GM18873 (cell line): ENCODE measurements around the gene KDM3B.
"Not testable (repeated sequence)": the region's sequence is repeated elsewhere in the genome, so short reads cannot be mapped to it uniquely, and the experiment has no call there.

Experiments used
- ATAC-seq: cut with Tn5 transposase; IDR thresholded peaks from one replicate; pipeline ENCODE4 v1.9.1; 2021; ENCODE audit warnings: mild to moderate bottlenecking, moderate library complexity, moderate number of reproducible peaks; ENCODE audit not compliant: unreplicated experiment, low FRiP score

Gene KDM3B

DNA sequence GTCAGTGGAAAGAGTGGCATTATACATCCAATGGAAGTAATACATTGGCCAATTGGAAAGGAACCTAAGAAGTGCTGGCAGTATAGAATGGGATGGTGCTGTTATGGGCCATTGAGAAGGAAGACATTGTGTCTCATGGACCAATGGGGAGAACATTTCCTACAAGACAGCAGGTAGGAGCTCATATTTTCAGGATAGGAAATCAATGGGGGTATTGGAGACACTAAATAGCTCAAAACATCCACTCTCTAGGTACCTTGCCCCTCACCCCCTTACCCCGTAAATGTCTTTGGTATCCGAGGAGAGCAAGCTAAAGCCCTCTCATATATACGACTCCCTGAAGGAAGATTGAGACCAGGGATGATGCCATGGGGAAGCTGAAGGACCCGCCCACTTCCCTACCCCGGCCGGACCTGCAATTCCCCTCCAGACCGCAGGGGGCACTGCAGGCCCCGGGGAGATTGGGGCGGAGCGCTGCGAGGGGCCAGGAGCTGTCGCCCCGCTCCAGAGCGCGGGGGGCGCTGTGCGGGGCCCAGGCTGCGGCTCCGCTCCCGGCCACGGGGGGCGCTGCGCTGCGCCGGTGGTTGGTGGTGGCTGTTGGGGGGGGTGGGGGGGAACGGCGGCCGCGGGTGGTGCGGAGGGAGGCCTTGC, at the start of gene KDM3B:
Gene KDM3B, plus strand, starts transcription at position 615 of the 651 bp plus-strand sequence. CDS start 111 bp downstream, outside the sequence.
- ATAC-seq = peak; percentile 41

GRCh38 chr5:138303372-138303771, 49.1 kb upstream of the KDM3B start:
- no peak for ATAC-seq

DNA sequence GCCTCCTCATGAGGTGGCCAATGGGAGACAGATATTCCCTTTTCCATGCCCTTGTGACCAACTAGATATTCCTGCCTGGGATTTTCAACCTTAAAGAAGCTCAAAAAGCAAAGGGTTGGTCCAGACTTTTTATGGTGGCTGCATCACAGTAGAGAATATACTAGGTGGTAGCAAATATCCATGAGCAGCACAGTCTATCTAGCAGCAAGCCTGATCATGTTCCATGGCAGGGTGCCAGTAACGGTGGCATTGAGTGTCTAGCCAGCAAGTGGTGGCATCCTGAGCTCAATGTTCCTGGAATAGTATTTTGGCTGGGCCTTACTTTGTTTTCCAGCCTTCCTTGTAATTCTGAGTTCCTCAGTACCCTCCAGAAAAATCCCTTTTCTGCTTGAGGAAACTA, 46.7 kb upstream of the KDM3B start:
- ATAC-seq = no peak

- ATAC-seq = no peak
These were observed 36.7 kb upstream of the KDM3B start for GRCh38 chr5:138315751-138316278.

DNA sequence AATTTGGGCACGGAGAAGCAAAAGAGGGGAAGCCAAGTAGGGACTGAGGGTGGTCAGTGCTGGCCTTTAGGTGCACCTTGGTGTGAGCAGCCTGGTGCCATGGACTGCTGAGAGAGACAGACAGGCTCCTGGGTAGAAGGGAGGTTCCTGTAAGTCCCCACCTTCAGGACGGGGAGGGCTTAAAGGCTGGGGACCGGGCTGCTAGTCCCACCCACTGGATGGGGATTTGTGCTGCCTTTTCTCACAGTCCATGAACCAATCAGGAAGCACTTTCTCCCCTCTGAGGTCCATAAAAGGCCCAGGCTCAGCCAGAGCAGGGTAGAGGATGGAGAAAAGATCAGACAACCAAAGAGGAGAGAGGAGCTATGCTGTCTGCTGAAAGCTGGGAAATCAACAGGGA, 36.1 kb upstream of the KDM3B start:
- ATAC-seq = no peak

- ATAC-seq = not testable (repeated sequence)
These were observed 34.3 kb upstream of the KDM3B start for GRCh38 chr5:138318211-138318610.

DNA sequence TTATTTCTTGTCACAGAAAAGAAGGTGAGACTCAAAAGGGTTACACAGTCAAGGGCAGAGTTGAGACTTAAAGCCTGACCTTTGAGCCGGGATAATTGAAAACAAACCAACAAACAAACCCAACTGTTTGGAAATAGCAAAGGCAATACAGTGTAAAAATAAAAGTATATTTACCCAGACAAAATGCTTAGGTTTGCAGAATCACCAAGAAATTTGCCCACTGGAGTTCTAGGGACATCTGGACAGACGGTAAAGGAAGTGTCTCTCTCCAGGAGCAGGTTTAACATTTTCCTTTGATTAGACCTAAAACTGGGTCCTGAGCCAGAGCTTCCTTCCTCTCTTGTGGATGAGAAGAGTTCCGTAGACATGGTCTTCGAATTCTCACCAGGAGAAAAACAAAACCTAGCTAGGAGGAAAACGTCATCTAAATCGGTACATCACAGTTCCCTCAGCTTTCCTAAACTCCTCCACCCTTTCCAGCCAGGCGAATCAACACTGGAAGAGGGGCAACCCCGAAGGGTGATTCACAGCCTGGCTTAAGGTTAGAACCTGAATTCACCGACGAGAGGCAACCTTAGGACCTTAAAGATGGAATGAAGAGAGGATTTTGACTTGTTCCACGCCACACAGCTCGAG, 21.6 kb upstream of the KDM3B start:
- no peak for ATAC-seq

GRCh38 chr5:138331449-138332368, 20.8 kb upstream of the KDM3B start, which contains the start of gene CDC25C:
CDC25C (minus strand) TSS chr5:138331804; CDS start chr5:138331180, 624 bp downstream.
- peak; percentile 98 for ATAC-seq

GRCh38 chr5:138334867-138335447, 17.5 kb upstream of the KDM3B start:
- no peak for ATAC-seq

DNA sequence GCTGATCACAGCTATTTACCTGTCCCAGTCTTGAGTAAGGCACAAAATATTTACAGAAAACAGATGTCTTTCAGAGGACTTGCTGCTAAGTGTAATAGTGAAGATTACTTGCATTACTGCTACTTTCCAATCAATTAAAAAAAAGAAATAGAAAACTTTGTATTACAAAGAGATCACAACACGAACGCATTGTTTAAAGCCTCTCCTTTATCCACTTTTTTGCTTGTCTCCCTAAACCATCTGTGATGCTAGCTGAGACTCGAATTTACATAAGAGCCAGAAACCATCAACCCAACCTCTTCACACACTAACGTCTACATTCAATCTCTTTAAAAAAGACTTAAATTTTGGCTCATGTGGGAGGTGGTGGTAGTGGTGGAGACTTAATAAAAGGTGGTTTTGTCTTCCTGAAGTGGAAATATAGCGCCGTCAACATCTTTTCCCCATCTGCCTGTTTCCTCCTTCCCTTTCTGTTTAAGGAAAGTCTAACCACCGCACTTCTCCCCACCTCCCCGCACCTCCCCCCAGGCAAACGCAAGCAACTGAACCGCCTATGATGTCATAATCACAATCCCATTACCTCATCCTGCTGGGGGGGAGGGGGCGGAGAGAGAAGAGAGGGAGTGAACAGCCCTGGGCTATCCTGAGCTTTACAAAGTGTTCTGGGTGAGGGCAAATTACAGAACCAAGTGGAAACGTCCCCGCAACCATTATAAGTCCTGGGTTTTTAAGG, 15.4 kb upstream of the KDM3B start:
- ATAC-seq = peak; percentile 7

- peak; percentile 64 for ATAC-seq
These were observed 14.6 kb upstream of the KDM3B start, which contains the start of gene FAM53C for GRCh38 chr5:138337685-138338410. FAM53C (plus strand) TSS chr5:138338266; CDS start chr5:138341336, 3,070 bp downstream.

GRCh38 chr5:138338411-138339090, 13.9 kb upstream of the KDM3B start:
- peak; percentile 2 for ATAC-seq

GRCh38 chr5:138339091-138339456, 13.4 kb upstream of the KDM3B start:
- ATAC-seq = no peak

GRCh38 chr5:138339464-138339863, 13.0 kb upstream of the KDM3B start:
- ATAC-seq = no peak

DNA sequence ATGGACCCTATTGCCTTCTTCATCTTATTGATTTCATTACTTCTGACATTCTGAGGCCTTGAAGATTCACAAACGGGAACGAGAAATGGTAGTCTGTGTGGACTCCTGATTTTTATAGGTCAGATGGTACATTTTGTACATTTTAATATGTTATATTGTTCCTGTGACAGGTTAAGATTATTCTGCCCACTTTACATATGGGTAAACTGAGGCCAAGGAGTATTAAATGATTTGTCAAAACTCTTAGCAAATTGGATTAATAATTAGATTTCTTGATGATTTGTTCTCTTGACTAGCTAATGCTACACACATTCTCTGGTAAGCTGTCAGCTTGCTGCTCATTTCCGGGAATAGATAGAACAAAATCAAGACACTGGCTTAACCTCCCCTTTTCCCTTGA, 12.5 kb upstream of the KDM3B start:
- ATAC-seq = no peak

- ATAC-seq = no peak
These were observed 7.4 kb upstream of the KDM3B start for GRCh38 chr5:138344887-138345622.

GRCh38 chr5:138346889-138347288, 5.6 kb upstream of the KDM3B start:
- no peak for ATAC-seq
